H1 (cell line): Measurements from ENCODE around the gene GRIFIN.

Experiments
- ATF2 ChIP-seq: IDR thresholded peaks from 2 replicates; pipeline ENCODE4 v1.6.1; 2012; ENCODE audit warnings: low read length, inconsistent platforms
- BRCA1 ChIP-seq: IDR thresholded peaks from 2 replicates; pipeline ENCODE4 v1.6.1; 2012; ENCODE audit warnings: low read depth, low read length, improper control_type of control experiment
- EGR1 ChIP-seq: IDR thresholded peaks from 2 replicates; pipeline ENCODE4 v1.6.1; 2011; ENCODE audit warnings: low read depth, low read length, borderline replicate concordance
- EP300 ChIP-seq, 2 experiments: IDR thresholded peaks; 1 replicate in 1 of 2; 2 replicates in 1 of 2; pipeline ENCODE4 v1.6.1; 2011 to 2012; ENCODE audit warnings: low read depth in 2 of 2, low read length in 2 of 2, mild to moderate bottlenecking in 2 of 2, borderline replicate concordance in 1 of 2, inconsistent platforms in 1 of 2, moderate library complexity in 1 of 2
- EZH2 ChIP-seq: fragments of 200-600 bp; sonication (generic); IDR thresholded peaks from 2 replicates; pipeline ENCODE4 v1.7.1; 2012; ENCODE audit warnings: low read depth, mild to moderate bottlenecking, moderate library complexity, low read length, inconsistent platforms; ENCODE audit not compliant: severe bottlenecking
- POLR2A ChIP-seq, 2 experiments: IDR thresholded peaks; 1 replicate in 1 of 2; 2 replicates in 1 of 2; pipeline ENCODE4 v1.6.1; 2011; ENCODE audit warnings: low read depth in 2 of 2, low read length in 2 of 2, mild to moderate bottlenecking in 2 of 2; ENCODE audit errors: control extremely low read depth in 1 of 2
- POLR2AphosphoS5 ChIP-seq: IDR thresholded peaks from 2 replicates; pipeline ENCODE4 v1.6.1; 2011; ENCODE audit warnings: low read depth, low read length
- RXRA ChIP-seq: IDR thresholded peaks from 2 replicates; pipeline ENCODE4 v1.6.1; 2011; ENCODE audit warnings: low read depth, mild to moderate bottlenecking, low read length, moderate library complexity; ENCODE audit not compliant: insufficient read depth
- SIN3A ChIP-seq, 2 experiments: IDR thresholded peaks in 1 of 2; conservative IDR thresholded peaks in 1 of 2; 2 replicates each; pipeline ENCODE4 v1.6.1; 2011 to 2012; ENCODE audit warnings: low read length in 2 of 2, improper control_type of control experiment in 1 of 2, low read depth in 1 of 2, mild to moderate bottlenecking in 1 of 2
- TAF1 ChIP-seq: IDR thresholded peaks from 2 replicates; pipeline ENCODE4 v1.6.1; 2011; ENCODE audit warnings: mild to moderate bottlenecking, low read depth, low read length
- TF ChIP-seq, protein P1 (sequence below), 3 experiments: IDR thresholded peaks; 1 replicate in 2 of 3; 2 replicates in 1 of 3; pipeline versions ENCODE4 v1.5.1 to v1.6.1; 2011; ENCODE audit warnings: low read length in 3 of 3, mild to moderate bottlenecking in 3 of 3, inconsistent platforms in 2 of 3, low read depth in 1 of 3, moderate library complexity in 1 of 3; ENCODE audit not compliant: insufficient read depth in 1 of 3; ENCODE audit errors: control extremely low read depth in 1 of 3

- TF ChIP-seq, protein P1, sequence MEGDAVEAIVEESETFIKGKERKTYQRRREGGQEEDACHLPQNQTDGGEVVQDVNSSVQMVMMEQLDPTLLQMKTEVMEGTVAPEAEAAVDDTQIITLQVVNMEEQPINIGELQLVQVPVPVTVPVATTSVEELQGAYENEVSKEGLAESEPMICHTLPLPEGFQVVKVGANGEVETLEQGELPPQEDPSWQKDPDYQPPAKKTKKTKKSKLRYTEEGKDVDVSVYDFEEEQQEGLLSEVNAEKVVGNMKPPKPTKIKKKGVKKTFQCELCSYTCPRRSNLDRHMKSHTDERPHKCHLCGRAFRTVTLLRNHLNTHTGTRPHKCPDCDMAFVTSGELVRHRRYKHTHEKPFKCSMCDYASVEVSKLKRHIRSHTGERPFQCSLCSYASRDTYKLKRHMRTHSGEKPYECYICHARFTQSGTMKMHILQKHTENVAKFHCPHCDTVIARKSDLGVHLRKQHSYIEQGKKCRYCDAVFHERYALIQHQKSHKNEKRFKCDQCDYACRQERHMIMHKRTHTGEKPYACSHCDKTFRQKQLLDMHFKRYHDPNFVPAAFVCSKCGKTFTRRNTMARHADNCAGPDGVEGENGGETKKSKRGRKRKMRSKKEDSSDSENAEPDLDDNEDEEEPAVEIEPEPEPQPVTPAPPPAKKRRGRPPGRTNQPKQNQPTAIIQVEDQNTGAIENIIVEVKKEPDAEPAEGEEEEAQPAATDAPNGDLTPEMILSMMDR (IDR thresholded peaks at IDR 0.05; ENCODE audit: control extremely low read depth in 1 of 3, insufficient read depth in 1 of 3, low read depth in 1 of 3, low read length in 3 of 3): no peak
- TF ChIP-seq ATF2 (no peak), POLR2A (IDR thresholded peaks at IDR 0.05; ENCODE audit: control extremely low read depth in 1 of 2, low read depth in 2 of 2, low read length in 2 of 2) (no peak), TAF1 (no peak), BRCA1 (no peak), EZH2 (no peak), RXRA (no peak), EP300 (IDR thresholded peaks at IDR 0.05; ENCODE audit: borderline replicate concordance in 1 of 2, low read depth in 2 of 2, low read length in 2 of 2) (no peak), SIN3A (conservative IDR thresholded peaks at IDR 0.05 in 1 of 2, IDR thresholded peaks at IDR 0.05 in 1 of 2; ENCODE audit: low read depth in 1 of 2, low read length in 2 of 2) (no peak), EGR1 (no peak), POLR2AphosphoS5 (no peak)
These were observed 43.1 kb downstream of the GRIFIN start for GRCh38 chr7:2432910-2433712.
